ENCODE measurements around the gene RXRA. TPM values are rescaled to one million over a fixed set of nuclear protein-coding genes. Genes with fewer than 3 reads are reported as not detected.

The RXRA gene
- total and polyA plus RNA-seq, 2 of the 13 experiments (the other 11 are each of a cell fraction or from before 2014, with no cell fraction given) = 18.9 to 29.2 TPM

GRCh38 chr9:134437403-134438194 is 111.3 kb downstream of the RXRA start (continued):
- no peak for TF ChIP-seq ZBTB1 (CRISPR knock-in tag; IDR thresholded peaks at IDR 0.05; ENCODE audit: borderline replicate concordance)
- peak; percentile 61 for TF ChIP-seq AGO2 (optimal IDR thresholded peaks at IDR 0.05; ENCODE audit: low read depth, low read length)
- TF ChIP-seq, protein P1, sequence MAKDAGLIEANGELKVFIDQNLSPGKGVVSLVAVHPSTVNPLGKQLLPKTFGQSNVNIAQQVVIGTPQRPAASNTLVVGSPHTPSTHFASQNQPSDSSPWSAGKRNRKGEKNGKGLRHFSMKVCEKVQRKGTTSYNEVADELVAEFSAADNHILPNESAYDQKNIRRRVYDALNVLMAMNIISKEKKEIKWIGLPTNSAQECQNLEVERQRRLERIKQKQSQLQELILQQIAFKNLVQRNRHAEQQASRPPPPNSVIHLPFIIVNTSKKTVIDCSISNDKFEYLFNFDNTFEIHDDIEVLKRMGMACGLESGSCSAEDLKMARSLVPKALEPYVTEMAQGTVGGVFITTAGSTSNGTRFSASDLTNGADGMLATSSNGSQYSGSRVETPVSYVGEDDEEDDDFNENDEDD (CRISPR knock-in tag; IDR thresholded peaks at IDR 0.05; ENCODE audit: borderline replicate concordance) = no peak
- TF ChIP-seq, protein P2, sequence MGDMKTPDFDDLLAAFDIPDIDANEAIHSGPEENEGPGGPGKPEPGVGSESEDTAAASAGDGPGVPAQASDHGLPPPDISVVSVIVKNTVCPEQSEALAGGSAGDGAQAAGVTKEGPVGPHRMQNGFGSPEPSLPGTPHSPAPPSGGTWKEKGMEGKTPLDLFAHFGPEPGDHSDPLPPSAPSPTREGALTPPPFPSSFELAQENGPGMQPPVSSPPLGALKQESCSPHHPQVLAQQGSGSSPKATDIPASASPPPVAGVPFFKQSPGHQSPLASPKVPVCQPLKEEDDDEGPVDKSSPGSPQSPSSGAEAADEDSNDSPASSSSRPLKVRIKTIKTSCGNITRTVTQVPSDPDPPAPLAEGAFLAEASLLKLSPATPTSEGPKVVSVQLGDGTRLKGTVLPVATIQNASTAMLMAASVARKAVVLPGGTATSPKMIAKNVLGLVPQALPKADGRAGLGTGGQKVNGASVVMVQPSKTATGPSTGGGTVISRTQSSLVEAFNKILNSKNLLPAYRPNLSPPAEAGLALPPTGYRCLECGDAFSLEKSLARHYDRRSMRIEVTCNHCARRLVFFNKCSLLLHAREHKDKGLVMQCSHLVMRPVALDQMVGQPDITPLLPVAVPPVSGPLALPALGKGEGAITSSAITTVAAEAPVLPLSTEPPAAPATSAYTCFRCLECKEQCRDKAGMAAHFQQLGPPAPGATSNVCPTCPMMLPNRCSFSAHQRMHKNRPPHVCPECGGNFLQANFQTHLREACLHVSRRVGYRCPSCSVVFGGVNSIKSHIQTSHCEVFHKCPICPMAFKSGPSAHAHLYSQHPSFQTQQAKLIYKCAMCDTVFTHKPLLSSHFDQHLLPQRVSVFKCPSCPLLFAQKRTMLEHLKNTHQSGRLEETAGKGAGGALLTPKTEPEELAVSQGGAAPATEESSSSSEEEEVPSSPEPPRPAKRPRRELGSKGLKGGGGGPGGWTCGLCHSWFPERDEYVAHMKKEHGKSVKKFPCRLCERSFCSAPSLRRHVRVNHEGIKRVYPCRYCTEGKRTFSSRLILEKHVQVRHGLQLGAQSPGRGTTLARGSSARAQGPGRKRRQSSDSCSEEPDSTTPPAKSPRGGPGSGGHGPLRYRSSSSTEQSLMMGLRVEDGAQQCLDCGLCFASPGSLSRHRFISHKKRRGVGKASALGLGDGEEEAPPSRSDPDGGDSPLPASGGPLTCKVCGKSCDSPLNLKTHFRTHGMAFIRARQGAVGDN (CRISPR knock-in tag; IDR thresholded peaks at IDR 0.05) = peak; percentile 52; the same call in 1 of the 2 replicates
- TF ChIP-seq, protein P3, sequence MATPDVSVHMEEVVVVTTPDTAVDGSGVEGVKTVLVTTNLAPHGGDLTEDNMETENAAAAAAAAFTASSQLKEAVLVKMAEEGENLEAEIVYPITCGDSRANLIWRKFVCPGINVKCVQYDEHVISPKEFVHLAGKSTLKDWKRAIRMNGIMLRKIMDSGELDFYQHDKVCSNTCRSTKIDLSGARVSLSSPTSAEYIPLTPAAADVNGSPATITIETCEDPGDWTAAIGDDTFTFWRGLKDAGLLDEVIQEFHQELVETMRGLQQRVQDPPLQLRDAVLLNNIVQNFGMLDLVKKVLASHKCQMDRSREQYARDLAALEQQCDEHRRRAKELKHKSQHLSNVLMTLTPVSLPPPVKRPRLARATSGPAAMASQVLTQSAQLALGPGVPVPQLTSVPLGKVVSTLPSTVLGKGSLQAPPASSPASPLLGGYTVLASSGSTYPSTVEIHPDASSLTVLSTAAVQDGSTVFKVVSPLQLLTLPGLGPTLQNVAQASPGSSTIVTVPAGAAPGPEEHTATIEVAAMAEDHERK (CRISPR knock-in tag; IDR thresholded peaks at IDR 0.05; ENCODE audit: low read depth) = no peak
- no peak for TF ChIP-seq HDAC6 (IDR thresholded peaks at IDR 0.05; ENCODE audit: low read depth, low read length)
- TF ChIP-seq SIX4 (CRISPR knock-in tag; IDR thresholded peaks at IDR 0.05) = no peak
- TF ChIP-seq ZBTB42 (CRISPR knock-in tag; IDR thresholded peaks at IDR 0.05) = no peak
- TF ChIP-seq ZNF3 (CRISPR knock-in tag; IDR thresholded peaks at IDR 0.05) = no peak
- no peak for TF ChIP-seq KDM5A (IDR thresholded peaks at IDR 0.05; ENCODE audit: borderline replicate concordance, low read length)
- no peak for TF ChIP-seq ZNF513 (CRISPR knock-in tag; conservative IDR thresholded peaks at IDR 0.05)
- TF ChIP-seq ZNF746 (CRISPR knock-in tag; IDR thresholded peaks at IDR 0.05) = no peak
- TF ChIP-seq MEIS2 (CRISPR knock-in tag; IDR thresholded peaks at IDR 0.05) = no peak
- peak; percentile 52 for TF ChIP-seq RBM22 (optimal IDR thresholded peaks at IDR 0.05; ENCODE audit: low read length)
- no peak for TF ChIP-seq HOXA3 (CRISPR knock-in tag; IDR thresholded peaks at IDR 0.05)
- no peak for TF ChIP-seq ZNF570 (CRISPR knock-in tag; IDR thresholded peaks at IDR 0.05; ENCODE audit: borderline replicate concordance)
- TF ChIP-seq ZNF747 (CRISPR knock-in tag; IDR thresholded peaks at IDR 0.05; ENCODE audit: borderline replicate concordance) = 0 out of 2 replicates have a peak, but pooled peaks have one; percentile 37
- no peak for TF ChIP-seq ZSCAN29 (CRISPR knock-in tag; conservative IDR thresholded peaks at IDR 0.05)
- TF ChIP-seq ATF2 (CRISPR knock-in tag; IDR thresholded peaks at IDR 0.05) = no peak
- no peak for TF ChIP-seq CAMTA2 (CRISPR knock-in tag; IDR thresholded peaks at IDR 0.05; ENCODE audit: borderline replicate concordance)
